Inflammatory macrophage treated with lipopolysaccharide for 1 hour (primary cell): ENCODE data around the gene TRABD2B.

Experiments
- DNase-seq, 2 donors: peaks; one replicate each; pipeline ENCODE4 v3.0.0-alpha.2; 2020 to 2022

Gene TRABD2B

DNA sequence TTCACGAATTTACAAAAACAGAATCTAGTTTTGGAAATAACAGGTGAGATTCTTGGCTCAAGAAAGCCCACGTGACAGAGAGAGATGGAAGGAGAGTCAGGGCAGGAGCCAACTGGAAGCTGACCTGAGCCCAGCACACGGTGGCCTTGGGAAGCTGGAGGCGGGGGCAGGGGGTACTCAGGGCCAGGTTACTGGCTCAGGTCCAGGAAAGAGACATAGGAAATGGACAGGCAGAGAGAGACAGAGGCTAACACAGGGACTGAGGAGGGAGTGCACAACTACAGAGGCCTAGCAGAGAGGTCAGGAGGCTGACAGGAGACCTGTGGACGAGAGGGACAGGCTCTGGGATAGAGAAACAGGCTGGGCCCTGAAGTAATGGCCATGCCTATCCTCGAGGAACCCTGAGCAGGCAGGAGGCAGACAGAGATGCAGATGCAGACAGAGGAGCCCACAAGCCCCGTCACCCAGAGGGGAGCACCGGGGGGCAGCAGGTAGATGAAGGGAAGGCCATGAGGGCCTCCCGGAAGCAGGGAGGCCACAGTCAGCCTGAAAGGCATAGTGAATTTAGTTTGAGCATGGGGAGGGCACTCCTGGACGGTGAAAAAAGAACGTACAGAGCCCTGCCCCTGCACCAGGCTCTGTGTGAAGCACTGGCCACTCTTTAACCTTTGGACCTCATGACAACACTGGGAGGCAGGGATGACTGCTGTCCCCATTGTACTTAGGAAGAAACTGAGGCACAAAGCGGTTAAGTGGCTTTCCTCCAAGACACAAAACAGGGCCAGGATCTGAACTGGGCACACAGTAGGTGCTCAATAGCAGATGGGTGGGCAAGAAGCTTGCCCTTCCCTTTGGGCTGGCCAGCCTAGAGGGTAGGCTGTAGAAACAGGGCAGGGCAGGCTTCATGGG lies 230.1 kb downstream of the TRABD2B start:
- DNase-seq, result no peak

DNA sequence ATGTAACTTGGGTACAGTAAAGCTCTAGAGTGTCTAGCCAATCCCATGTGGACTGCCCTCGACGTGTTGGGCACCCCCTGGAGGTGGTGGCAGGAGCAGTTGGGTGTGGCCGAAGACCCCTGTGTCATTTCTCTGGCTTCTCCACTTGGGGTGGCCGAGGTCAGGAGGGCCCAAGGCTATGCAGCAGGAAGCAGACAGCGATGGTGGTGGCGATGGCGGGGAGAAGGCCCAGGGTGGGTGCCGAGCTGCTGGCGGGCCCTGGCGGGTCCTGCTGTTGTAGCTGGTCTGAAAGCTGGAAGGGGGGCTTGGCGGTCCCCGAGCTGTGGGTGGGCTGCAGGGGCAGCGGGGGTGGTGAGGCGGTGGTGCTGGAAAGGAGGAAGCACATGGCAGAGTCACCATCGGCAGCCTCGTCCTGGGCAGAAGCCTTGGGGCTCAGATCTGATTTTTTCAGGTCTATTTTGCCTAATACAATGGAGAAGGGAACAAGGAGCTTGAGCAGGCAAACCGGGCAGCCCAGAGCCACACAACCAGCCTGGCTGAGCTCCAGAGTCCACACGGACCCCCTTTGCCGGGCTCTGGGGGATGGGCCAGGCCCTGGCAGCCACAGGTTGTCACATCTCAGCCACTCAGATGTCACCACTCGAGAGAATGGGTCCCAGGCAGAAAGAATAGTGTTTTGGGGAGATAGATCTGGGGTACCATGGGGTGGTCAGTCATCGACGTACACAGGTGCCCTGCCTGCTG lies 231.3 kb downstream of the TRABD2B start:
- DNase-seq, result no peak

- DNase-seq, result no peak
Measured at GRCh38 chr1:47765236-47765635, 231.9 kb downstream of the TRABD2B start.

DNA sequence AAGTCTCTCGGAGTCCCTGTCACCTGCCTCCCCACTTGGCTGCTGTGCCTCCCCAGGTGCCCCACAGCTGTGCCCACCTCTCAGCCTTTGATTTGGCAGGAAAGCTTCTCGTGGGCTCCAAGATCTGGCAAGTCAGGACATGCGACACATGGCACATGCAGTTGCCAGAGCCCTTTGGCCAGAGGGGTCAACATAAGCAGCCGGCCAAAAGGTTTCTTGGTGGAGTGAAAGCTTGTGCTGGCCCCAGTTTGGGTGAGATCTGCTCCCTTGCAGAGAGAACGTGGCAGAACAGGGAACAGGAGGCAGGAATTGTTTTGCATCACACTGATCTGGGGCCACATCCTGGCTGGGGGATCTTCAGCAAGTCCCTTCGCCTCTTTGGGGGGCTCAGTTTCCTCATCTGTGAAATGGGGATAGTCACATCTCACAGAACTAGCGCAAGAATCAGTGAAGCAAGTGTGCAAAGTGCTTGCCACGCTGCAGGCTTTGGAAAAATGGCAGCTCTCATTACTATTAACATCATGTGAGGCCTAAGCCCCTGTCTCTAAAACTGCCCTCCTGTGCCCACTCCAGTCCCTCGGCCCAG lies 232.6 kb downstream of the TRABD2B start:
- no peak for DNase-seq

- DNase-seq, result no peak
Measured at GRCh38 chr1:47763591-47764171, 233.5 kb downstream of the TRABD2B start.

GRCh38 chr1:47761974-47762373 lies 235.2 kb downstream of the TRABD2B start:
- DNase-seq, result no peak

- no peak for DNase-seq
Measured at GRCh38 chr1:47761201-47761930, 235.8 kb downstream of the TRABD2B start.

GRCh38 chr1:47759936-47760629 lies 237.1 kb downstream of the TRABD2B start:
- no peak for DNase-seq

DNA sequence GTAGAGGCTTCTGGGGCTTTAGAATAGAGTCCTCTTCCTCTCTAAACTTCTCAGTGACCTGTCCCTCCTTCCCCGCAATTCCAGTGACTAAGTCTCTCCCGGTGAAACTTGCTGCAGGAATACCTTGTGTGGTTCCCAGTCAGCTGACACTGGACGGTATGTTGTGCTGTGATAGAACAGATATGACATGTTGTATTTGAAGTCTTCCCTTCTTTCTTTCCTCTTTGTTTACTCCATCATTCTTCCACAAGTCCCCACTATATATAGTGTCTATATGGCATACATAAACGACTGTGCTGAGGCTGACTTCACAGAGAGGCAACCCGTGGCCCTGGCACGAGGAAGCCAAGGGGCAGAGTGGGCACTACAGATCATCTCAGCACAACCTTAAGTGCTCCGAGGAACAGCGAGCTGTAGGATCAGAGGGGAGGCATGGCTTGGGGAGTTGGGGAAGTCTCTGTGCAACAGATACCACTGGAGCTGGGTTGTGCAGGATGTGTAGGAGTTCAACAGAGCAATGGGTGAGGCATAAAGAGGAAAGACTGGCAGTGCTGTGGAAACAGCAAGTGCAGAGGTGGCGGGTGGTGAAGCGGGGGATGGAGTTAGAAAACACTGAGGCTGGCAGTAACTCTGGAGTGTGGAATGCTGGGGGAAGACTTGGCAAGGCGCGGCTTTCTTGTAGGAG lies 237.8 kb downstream of the TRABD2B start:
- DNase-seq, result no peak

GRCh38 chr1:47758341-47759250 lies 238.6 kb downstream of the TRABD2B start:
- no peak for DNase-seq

- no peak for DNase-seq
Measured at GRCh38 chr1:47757226-47757975, 239.8 kb downstream of the TRABD2B start.

GRCh38 chr1:47756411-47756810 lies 240.8 kb downstream of the TRABD2B start:
- no peak for DNase-seq

DNA sequence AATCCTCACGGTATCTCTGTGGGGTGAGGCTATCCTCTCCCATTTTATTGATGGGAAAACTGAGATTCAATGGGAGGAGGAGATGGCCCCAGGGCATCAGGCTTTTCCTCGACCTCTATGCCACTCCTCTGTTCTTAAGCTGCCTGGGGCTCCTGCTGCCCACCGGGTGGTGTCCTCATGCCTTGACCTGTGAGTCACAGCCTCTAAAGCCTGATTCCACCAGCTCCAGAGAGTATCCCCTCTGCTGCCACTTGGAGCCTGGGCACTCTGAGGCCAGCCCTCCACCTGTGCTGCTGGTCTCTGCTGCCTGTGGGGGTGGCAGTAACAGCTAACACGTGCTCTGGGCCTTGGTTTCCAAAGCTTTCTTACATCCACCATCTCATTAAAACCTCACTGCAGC lies 241.2 kb downstream of the TRABD2B start:
- no peak for DNase-seq

- peak; percentile 12 to 48 for DNase-seq
Measured at GRCh38 chr1:47755101-47755990, 241.8 kb downstream of the TRABD2B start.

DNA sequence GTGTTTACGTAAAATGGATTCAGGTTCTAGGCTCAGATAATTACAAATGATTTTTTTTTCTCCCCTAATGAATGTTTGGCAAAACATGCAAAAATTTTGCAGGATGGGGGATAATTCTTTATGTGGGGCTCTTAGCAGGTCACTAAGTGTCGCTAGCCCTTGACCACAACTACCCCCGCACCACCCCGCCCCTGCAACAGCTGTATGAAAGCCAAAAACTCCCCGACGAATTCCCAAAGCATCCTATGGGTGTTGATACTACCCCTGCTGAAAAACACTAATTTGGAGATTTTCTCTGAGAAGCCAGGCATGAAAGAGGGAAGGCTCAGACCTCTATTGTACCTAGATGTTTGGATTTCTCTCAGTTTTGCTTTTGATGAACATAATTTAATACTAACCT lies 243.0 kb downstream of the TRABD2B start:
- DNase-seq, result no peak

DNA sequence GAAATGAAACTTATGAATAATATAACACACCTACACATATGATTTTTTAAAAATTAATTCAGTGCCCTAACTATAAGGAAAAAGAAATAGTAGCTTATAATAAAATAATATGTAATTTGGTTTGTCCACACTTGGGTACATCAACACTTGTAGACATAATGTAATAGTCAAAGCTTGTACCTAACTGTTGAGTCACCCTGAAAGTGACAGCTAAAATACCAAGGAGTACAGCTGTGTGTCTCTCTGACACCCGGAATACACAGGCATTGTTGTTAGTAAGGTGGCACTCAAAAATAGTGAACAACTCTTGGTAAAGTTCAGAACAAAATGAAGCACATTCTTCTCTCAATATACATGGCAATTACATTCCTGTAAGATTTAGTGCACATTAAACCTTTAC lies 243.4 kb downstream of the TRABD2B start:
- DNase-seq, result no peak

GRCh38 chr1:47752559-47752958 lies 244.6 kb downstream of the TRABD2B start:
- no peak for DNase-seq

DNA sequence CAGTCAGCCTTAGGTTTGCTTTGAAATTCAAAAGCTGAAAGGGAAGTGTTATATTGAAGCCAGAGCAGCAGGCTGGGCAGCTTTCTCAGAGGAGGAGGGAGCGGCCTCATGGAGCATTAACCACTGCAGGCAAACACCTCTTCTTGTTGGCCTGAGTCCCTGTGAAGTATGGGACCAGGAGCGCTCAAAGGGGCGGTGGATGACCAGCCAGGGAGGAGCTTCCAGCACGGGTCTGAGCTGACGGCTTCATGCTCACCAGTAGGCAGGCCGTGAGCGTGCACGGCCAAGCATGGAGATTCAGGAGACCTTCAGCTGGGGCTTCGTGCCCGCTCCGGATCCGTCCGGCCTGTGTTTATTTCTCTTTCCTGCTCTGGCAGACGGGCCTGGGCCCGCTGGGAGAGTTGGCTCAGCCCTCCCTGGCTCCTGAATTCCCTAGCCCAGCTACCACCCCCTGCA lies 245.2 kb downstream of the TRABD2B start:
- no peak for DNase-seq
